K562 (cell line): ENCODE results near the gene MEF2C. TPM values are rescaled to one million over a fixed set of nuclear protein-coding genes. Genes with fewer than 3 reads are reported as not detected.

Source experiments
- ATAC-seq: fragments of 200-7000 bp; cut with Tn5 transposase; 3 replicates; pipeline ENCODE4 v1.9.1; 2020; ENCODE audit warnings: moderate library complexity
- BruUV-seq: library from RNA; stranded (reverse); fragments of 400-500 nt; replicated peaks from 2 replicates; lab custom pipeline; 2021; lab: Mats Ljungman, UMichigan
- CTCF ChIA-PET: fragments of 300-600 bp; formaldehyde crosslinking; extraction: SDS; loops from one replicate; lab custom pipeline; 2021; ENCODE audit warnings: low intra/inter-chr PET ratio; lab: Yijun Ruan, JAX
- POLR2A ChIA-PET: fragments of 300-600, 350-650 bp; sonication (Branson Sonifier 250); formaldehyde crosslinking; extraction: SDS; loops from one replicate; lab custom pipeline; 2021; ENCODE audit warnings: antibody characterized with exemption, inconsistent platforms; lab: Yijun Ruan, JAX
- DNase-seq, 4 experiments: peaks; one replicate each; pipeline versions ENCODE4 v3.0.0 to v3.0.0-alpha.2; 2011 to 2018; ENCODE audit warnings: low spot score in 3 of 4, mixed read lengths in 3 of 4; ENCODE audit errors: extremely low read depth in 1 of 4
- FAIRE-seq: peaks from 2 replicates; lab custom pipeline; 2011; peaks lifted over from hg19 to GRCh38; lab: Jason Lieb, UNC
- H2AFZ ChIP-seq: 2 replicates; pipeline ENCODE4 v1.6.0; 2011; ENCODE audit warnings: low read depth, low read length, control low read depth, inconsistent platforms
- H3K27ac ChIP-seq: fragments of 200-600 bp; 3 replicates; pipeline ENCODE4 v1.8.0; 2011; ENCODE audit warnings: low read depth, mild to moderate bottlenecking, control low read depth, inconsistent platforms, low read length, moderate library complexity, mixed read lengths; ENCODE audit errors: extremely low read depth
- H3K27me3 ChIP-seq, 2 experiments: fragments of 300-600 bp in 1 of 2; 2 replicates in 1 of 2; 3 replicates in 1 of 2; pipeline versions ENCODE4 v1.6.0 to v1.8.0; 2011; ENCODE audit warnings: inconsistent platforms in 2 of 2, low read length in 2 of 2, mild to moderate bottlenecking in 1 of 2, mixed read lengths in 1 of 2, moderate library complexity in 1 of 2; ENCODE audit not compliant: control insufficient read depth in 2 of 2, insufficient read depth in 2 of 2
- H3K36me3 ChIP-seq: fragments of 300-600 bp; 3 replicates; pipeline ENCODE4 v1.8.0; 2011; ENCODE audit warnings: mild to moderate bottlenecking, low read length, inconsistent platforms; ENCODE audit not compliant: control insufficient read depth, insufficient read depth
- H3K4me1 ChIP-seq, 2 experiments: fragments of 200-600 bp in 1 of 2; replicated peaks in 1 of 2; 2 replicates in 1 of 2; 3 replicates in 1 of 2; pipeline versions ENCODE4 v1.5.1 to v1.8.0; 2011; ENCODE audit warnings: inconsistent platforms in 2 of 2, low read length in 2 of 2, mild to moderate bottlenecking in 1 of 2, mixed read lengths in 1 of 2, moderate library complexity in 1 of 2; ENCODE audit not compliant: control insufficient read depth in 2 of 2, insufficient read depth in 2 of 2
- H3K4me2 ChIP-seq: 2 replicates; pipeline ENCODE4 v1.6.1; 2011; ENCODE audit warnings: low read length, control low read depth, inconsistent platforms, mixed read lengths; ENCODE audit not compliant: insufficient read depth
- H3K4me3 ChIP-seq: fragments of 200-600 bp; sonication (generic), shearing (Covaris generic); 2 replicates; pipeline ENCODE4 v1.5.1; 2016; ENCODE audit warnings: control low read depth, inconsistent platforms
- H3K79me2 ChIP-seq: fragments of 200-600 bp; 3 replicates; pipeline ENCODE4 v1.8.0; 2011; ENCODE audit warnings: low read length, inconsistent platforms; ENCODE audit not compliant: control insufficient read depth, insufficient read depth
- H3K9ac ChIP-seq, 2 experiments: 2 replicates each; pipeline versions ENCODE4 v1.6.0 to v1.6.1; 2011; ENCODE audit warnings: low read depth in 2 of 2, low read length in 2 of 2, control low read depth in 1 of 2, inconsistent platforms in 1 of 2, mild to moderate bottlenecking in 1 of 2, mixed read lengths in 1 of 2; ENCODE audit not compliant: insufficient read depth in 1 of 2
- H3K9me1 ChIP-seq: one replicate; pipeline ENCODE4 v1.6.0; 2011; ENCODE audit warnings: inconsistent platforms, mild to moderate bottlenecking, low read length, moderate library complexity; ENCODE audit not compliant: control insufficient read depth, insufficient read depth
- H3K9me3 ChIP-seq: replicated peaks from 2 replicates; pipeline ENCODE4 v1.5.1; 2011; ENCODE audit warnings: low read depth, low read length, inconsistent platforms; ENCODE audit not compliant: control insufficient read depth, insufficient read depth
- H4K20me1 ChIP-seq: replicated peaks from 2 replicates; pipeline ENCODE4 v1.6.1; 2011; ENCODE audit warnings: low read length, inconsistent platforms, mixed read lengths; ENCODE audit not compliant: control insufficient read depth, insufficient read depth
- CBX3 ChIP-seq, 2 experiments: IDR thresholded peaks; 1 replicate in 1 of 2; 2 replicates in 1 of 2; pipeline ENCODE4 v1.6.1; 2012; ENCODE audit warnings: inconsistent platforms in 2 of 2, low read length in 2 of 2, borderline replicate concordance in 1 of 2, control low read depth in 1 of 2
- CREM ChIP-seq: IDR thresholded peaks from 2 replicates; pipeline ENCODE4 v1.6.1; 2014; ENCODE audit warnings: antibody characterized with exemption, low read depth
- CSDE1 ChIP-seq, 2 experiments: fragments of 450-650 bp; IDR thresholded peaks; 2 replicates each; pipeline ENCODE4 v1.6.1; 2016; ENCODE audit warnings: mild to moderate bottlenecking in 1 of 2
- KAT7 ChIP-seq: sonication (generic); formaldehyde crosslinking; IDR thresholded peaks from 2 replicates; pipeline ENCODE4 v1.8.0; 2022; ENCODE audit warnings: missing genetic modification reagents, mild to moderate bottlenecking, borderline replicate concordance
- RFX7 ChIP-seq: fragments of 250-450 bp; sonication (Bioruptor Pico); IDR thresholded peaks from 2 replicates; pipeline ENCODE4 v1.5.1; 2021; ENCODE audit warnings: mild to moderate bottlenecking
- ZC3H11A ChIP-seq: IDR thresholded peaks from 2 replicates; pipeline ENCODE4 v1.6.1; 2012; ENCODE audit warnings: low read depth, low read length, improper control_type of control experiment
- WGBS: fragments of 100-300 bp; shearing (Covaris generic); methylation state at CpG from one replicate; pipeline ENCODE4 v1.1.6; 2016; ENCODE audit warnings: low coverage, mixed read lengths; ENCODE audit not compliant: insufficient coverage; ENCODE audit errors: missing lambda C conversion rate; 5-methylcytosine and 5-hydroxymethylcytosine counted together
- in situ Hi-C: fragments of 300-500 bp; cut with MboI; formaldehyde crosslinking; loops from 4 replicates; pipeline ENCODE4 v1.15.0; 2018; ENCODE audit warnings: inconsistent platforms, mixed read lengths
- intact Hi-C: fragments of 100-400 bp; cut with micrococcal nuclease; formaldehyde crosslinking; loops from 2 replicates; pipeline ENCODE4 v1.14.2; 2022
- polyA plus RNA-seq, 8 experiments: library from polyadenylated mRNA; depleted of rRNA in 4 of 8; stranded (reverse) in 5 of 8; unstranded in 3 of 8; fragments of >200 nt; fragmentation: Nextera tagmentation in 2 of 8; fragmentation: Illumina TruSeq in 1 of 8; extraction: Ambion mirVana in 2 of 8; extraction: Trizol in 1 of 8; gene quantifications; 2 replicates each; pipeline versions ENCODE4 v1.2.1 to v1.2.3, GENCODE V29; 2011 to 2014; ENCODE audit warnings: inconsistent platforms in 1 of 8, missing spikeins in 1 of 8
- total RNA-seq, 7 experiments: library from RNA; depleted of rRNA in 6 of 7; stranded (reverse); fragments of >200 nt in 6 of 7; fragmentation: Illumina TruSeq in 2 of 7; extraction: Trizol in 2 of 7; gene quantifications; 2 replicates each; pipeline versions ENCODE4 v1.2.1 to v1.2.3, GENCODE V29; 2011 to 2021; ENCODE audit warnings: low replicate concordance in 1 of 7
- TF ChIP-seq, protein P1 (sequence below): fragments of 150-350 bp; IDR thresholded peaks from 2 replicates; pipeline ENCODE4 v1.6.1; 2014; ENCODE audit warnings: low read depth, mild to moderate bottlenecking, low read length, borderline replicate concordance
- TF ChIP-seq, protein P2 (sequence below): IDR thresholded peaks from 2 replicates; pipeline ENCODE4 v1.6.1; 2014; ENCODE audit warnings: antibody characterized with exemption

The MEF2C gene
- total and polyA plus RNA-seq, 9 of the 15 experiments (the other 6 are each of a cell fraction or from before 2014, with no cell fraction given), result 25.1 to 67.8 (median 58.3) TPM

DNA sequence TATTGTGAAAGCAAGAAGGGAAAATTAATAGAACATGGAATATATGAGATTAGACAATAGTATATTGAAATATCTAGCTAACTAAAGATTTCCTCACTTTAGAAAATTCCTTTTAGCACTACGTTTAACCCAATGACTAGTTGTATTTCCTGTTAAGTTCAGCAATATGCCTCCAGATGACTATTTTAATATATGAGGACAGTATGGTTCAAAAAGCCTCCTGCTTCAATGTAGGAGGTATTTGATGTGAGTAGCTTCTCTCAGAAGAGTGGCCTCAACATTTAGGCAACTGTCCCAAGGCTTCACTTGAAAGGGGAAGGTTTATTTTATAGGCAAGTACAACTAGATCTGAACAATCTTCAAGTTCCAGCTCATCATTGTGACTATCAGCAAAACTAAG lies 2.0 kb upstream of the MEF2C start:
- Histone ChIP-seq H3K9me1 (no peaks in the 10 kb centered on the region), H3K36me3 (0 out of 3 replicates have a peak, but pooled peaks cover under 1% of the 10 kb centered on the region), H3K27ac (peak overlapping the region; percentile 87), H3K9me3 (no peaks in the 10 kb centered on the region), H3K27me3 (no peaks in the 10 kb centered on the region), H3K4me2 (peak overlapping the region; percentile 76), H3K79me2 (peaks cover 50% of the 10 kb centered on the region), H3K9ac (peak overlapping the region in 1 of 2 experiments; percentile 74; a peak in 2 of 4 replicates), H3K4me1 (peaks cover 3 to 8% of the 10 kb centered on the region in 2 experiments; a peak in 4 of 5 replicates), H4K20me1 (no peaks in the 10 kb centered on the region), H3K4me3 (no peak overlapping the region), H2AFZ (peak overlapping the region; percentile 59)
- ChIA-PET POLR2A (interaction anchor here (0.6 to 1.5 kb wide), 4 partner anchors 13 to 1567 kb away, joined by 3 to 5 read pairs (median 3); no protein-coding TSS in a partner anchor), CTCF (no interaction called here)
- in situ Hi-C loops, result no loop called here
- intact Hi-C loops, result loop anchor here (2.0 to 10.0 kb wide), 2 partner anchors 160 to 244 kb away; no protein-coding TSS in a partner anchor
- 0% methylated on average over 1 of the region's 1 CpG for WGBS
- BruUV-seq, result no TSS peak
- no peak for ATAC-seq
- peak; percentile 57 for FAIRE-seq
- TF ChIP-seq ZC3H11A (no peak), KAT7 (CRISPR knock-in tag) (no peak), CREM (no peak), RFX7 (no peak), CBX3 (IDR thresholded peaks at IDR 0.05; ENCODE audit: borderline replicate concordance in 1 of 2, low read length in 2 of 2) (no peak), CSDE1 (IDR thresholded peaks at IDR 0.05) (no peak)
- TF ChIP-seq, protein P1, sequence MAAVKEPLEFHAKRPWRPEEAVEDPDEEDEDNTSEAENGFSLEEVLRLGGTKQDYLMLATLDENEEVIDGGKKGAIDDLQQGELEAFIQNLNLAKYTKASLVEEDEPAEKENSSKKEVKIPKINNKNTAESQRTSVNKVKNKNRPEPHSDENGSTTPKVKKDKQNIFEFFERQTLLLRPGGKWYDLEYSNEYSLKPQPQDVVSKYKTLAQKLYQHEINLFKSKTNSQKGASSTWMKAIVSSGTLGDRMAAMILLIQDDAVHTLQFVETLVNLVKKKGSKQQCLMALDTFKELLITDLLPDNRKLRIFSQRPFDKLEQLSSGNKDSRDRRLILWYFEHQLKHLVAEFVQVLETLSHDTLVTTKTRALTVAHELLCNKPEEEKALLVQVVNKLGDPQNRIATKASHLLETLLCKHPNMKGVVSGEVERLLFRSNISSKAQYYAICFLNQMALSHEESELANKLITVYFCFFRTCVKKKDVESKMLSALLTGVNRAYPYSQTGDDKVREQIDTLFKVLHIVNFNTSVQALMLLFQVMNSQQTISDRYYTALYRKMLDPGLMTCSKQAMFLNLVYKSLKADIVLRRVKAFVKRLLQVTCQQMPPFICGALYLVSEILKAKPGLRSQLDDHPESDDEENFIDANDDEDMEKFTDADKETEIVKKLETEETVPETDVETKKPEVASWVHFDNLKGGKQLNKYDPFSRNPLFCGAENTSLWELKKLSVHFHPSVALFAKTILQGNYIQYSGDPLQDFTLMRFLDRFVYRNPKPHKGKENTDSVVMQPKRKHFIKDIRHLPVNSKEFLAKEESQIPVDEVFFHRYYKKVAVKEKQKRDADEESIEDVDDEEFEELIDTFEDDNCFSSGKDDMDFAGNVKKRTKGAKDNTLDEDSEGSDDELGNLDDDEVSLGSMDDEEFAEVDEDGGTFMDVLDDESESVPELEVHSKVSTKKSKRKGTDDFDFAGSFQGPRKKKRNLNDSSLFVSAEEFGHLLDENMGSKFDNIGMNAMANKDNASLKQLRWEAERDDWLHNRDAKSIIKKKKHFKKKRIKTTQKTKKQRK, result no peak
- TF ChIP-seq, protein P2, sequence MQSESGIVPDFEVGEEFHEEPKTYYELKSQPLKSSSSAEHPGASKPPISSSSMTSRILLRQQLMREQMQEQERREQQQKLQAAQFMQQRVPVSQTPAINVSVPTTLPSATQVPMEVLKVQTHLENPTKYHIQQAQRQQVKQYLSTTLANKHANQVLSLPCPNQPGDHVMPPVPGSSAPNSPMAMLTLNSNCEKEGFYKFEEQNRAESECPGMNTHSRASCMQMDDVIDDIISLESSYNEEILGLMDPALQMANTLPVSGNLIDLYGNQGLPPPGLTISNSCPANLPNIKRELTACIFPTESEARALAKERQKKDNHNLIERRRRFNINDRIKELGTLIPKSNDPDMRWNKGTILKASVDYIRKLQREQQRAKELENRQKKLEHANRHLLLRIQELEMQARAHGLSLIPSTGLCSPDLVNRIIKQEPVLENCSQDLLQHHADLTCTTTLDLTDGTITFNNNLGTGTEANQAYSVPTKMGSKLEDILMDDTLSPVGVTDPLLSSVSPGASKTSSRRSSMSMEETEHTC, result no peak
- TF ChIP-seq, all 486 proteins: peak for 0
- no peak for DNase-seq
